GM13976 (cell line): ENCODE data around the gene RPRD1B.

Source experiments
- DNase-seq: peaks from one replicate; pipeline ENCODE4 v3.0.0; 2012; ENCODE audit warnings: low spot score
- in situ Hi-C: fragments of 300-500 bp; cut with MboI; formaldehyde crosslinking; loops from one replicate; pipeline ENCODE4 v1.12.0; 2022; ENCODE audit warnings: low sequenced_read_pairs, mixed read lengths, inconsistent platforms; ENCODE audit not compliant: unreplicated experiment
- TF ChIP-seq, protein P1 (sequence below): IDR thresholded peaks from 2 replicates; pipeline ENCODE4 v1.5.1; 2012; ENCODE audit warnings: borderline replicate concordance, mild to moderate bottlenecking; ENCODE audit not compliant: insufficient read depth; ENCODE audit errors: extremely low read depth, missing control alignments, control extremely low read depth

Gene RPRD1B

DNA sequence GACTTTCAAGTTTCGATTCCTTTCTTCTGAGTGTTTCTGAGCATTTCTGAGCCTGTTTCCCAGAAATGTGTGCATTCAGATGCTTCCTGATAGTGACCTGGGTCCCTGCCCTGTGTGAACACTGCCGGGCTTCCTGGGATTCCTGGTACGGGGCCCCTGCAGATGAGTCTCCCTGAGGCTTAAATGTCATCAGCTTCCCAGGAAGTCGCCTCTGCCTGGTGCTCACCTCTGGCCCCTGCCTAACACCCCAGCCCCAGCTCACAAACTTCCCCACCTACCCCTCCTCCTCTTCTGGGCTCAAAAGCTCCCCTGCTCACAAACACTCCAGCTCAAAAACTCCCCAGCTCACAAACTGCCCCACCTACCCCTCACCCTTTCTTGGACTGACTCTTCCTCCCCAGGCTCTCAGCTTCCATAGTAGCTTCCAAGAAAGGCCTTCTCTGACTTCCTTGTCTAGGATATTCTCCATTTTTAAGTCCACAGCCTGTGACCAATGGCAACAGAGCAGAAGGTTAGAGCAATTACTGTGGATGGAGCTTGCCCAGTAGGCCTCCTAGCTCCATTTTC lies 89.6 kb downstream of the RPRD1B start:
- TF ChIP-seq, protein P1, sequence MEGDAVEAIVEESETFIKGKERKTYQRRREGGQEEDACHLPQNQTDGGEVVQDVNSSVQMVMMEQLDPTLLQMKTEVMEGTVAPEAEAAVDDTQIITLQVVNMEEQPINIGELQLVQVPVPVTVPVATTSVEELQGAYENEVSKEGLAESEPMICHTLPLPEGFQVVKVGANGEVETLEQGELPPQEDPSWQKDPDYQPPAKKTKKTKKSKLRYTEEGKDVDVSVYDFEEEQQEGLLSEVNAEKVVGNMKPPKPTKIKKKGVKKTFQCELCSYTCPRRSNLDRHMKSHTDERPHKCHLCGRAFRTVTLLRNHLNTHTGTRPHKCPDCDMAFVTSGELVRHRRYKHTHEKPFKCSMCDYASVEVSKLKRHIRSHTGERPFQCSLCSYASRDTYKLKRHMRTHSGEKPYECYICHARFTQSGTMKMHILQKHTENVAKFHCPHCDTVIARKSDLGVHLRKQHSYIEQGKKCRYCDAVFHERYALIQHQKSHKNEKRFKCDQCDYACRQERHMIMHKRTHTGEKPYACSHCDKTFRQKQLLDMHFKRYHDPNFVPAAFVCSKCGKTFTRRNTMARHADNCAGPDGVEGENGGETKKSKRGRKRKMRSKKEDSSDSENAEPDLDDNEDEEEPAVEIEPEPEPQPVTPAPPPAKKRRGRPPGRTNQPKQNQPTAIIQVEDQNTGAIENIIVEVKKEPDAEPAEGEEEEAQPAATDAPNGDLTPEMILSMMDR: no peak
- no peak for DNase-seq
- in situ Hi-C loops: no loop called here

DNA sequence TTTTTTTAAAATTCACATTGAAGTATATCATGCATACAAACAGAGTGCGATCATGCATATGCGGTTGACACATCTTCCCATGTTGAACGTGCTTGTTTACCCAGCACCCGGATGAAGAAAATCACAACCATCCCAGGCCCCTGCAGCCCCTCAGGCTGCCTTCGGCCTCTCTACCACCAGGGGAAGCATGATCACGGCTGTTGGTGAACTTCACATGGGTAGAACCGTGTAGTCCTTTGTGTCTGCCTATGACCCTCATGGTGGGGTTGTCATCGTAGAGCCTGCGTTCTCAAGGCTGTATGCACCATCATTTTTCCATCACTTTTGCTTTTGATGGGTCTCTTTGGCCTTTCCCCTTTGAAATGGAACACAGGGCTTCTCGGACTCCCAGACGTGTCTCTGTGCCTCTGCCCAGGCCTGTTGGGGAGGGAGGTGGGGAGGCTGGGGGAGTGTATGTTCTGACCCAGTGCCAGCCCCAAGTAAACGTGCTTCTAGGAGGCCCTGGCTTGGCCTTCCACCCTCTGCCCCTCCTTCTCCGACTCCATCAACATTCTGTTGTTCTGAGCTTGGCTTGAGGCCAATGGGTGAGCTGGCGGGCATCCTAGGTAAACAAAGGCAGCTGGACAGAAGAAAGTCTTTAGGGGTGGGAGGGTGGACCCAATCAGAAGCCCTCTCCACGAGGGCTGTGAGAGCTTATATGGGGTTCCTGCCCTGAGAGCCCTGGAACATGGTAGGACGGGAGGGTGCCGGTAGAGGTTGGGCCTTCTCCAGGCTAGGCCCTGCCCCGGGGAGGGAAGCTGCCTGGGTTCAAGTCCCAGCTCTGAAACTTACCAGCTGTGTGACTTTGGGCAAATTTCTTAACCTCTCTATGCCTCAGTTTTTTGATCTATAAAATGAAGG lies 91.9 kb downstream of the RPRD1B start:
- DNase-seq: no peak
- TF ChIP-seq, protein P1: no peak
- in situ Hi-C loops: no loop called here

DNA sequence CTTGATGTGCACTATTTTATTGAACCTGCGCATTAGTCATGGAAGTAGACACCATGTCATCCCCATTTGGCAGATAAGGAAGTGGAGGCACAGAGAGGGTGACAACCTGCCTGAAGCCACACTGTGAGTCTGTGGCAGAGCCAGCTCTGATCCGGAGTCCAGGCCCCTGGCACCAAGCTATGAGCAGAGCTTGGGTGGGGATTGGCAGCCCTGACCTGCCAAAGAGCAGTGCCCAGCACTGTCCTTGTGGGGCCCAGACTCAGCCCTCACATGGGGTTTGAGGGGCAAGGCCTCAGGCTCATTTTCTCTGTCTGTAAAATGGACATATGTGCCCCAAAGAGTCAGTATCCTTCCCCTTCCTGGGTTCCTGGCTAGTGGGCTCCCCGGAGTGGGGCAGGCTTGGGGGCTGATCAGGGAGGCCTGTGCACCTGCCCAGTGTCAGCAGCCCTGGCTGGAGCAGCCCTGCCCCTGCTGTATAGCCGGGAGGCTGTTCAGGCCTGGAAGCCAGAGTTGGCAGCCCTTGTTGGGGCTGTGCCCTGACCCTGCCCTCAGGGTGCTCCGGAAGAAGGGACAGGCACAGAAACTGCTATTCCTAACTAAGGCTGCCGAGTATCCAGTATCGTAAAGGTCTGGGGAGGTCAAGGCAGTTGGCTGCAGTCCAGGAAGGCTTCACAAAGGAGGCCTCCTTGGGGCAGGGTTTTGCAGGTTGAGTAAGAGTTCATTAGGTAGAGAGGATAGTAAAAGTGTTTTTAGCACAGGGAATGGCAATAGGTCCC lies 92.8 kb downstream of the RPRD1B start:
- in situ Hi-C loops: no loop called here
- TF ChIP-seq, protein P1: no peak
- no peak for DNase-seq

DNA sequence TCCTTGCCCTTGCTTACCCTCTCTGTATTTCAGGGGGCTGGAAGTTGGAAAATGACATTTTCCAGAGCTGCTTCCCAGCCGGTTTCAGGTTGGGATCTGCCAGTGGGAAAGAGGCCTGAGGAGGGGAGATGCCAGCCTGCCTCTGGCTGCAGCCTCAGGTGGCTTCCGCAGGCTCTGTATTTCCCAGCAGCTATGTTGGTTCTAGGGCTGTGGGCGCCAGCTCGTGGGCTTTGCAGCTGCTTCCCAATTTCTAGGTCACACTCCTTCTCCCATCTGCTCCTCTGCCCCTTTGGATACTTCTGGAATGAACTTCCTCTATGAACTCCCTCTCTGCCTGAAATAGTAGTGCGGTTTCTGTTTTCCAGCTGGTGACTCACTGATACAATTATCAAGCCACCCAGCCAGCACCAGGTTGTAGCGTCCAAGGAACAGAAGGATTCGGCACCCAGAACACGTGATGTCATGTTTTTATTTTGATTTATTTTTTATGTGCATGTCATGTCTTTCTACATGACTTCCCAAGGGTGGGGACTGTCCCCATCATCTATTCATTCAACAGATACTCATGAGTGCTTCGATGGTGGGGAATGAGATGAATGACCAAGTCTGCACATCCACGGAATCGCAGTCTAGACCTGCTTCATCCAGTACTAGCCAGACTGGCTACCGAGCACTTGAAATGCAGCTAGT lies 93.5 kb downstream of the RPRD1B start:
- TF ChIP-seq, protein P1: no peak
- in situ Hi-C loops: no loop called here
- no peak for DNase-seq

DNA sequence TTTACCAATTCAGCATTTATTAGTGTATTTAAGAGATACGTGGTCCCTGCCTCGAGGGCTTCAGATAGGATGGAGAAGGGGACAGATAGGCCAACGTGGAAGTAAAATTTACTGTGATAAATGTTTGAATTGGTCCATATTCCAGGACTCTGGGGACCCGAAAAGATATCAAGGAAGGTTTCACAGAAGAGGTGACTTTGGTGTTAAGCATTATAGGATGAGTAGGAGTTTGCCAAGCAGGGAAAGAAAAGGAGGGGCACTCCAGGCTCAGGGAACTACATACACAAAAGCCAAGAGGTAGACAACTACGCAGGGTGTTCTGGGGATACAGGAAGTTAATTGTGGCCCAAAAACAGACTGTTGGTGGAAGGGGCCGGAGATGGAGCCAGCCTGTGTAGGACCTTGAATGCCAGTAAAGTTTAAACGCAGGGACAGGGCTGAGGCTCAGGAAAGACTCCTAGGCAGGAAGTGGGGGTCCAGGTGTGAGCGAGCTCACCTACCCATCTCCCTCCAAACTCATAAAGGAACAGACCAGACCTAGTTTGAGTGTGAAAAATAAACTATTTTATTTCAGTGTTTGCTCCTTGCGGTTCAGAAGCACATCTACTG lies 94.5 kb downstream of the RPRD1B start:
- in situ Hi-C loops: no loop called here
- TF ChIP-seq, protein P1: no peak
- DNase-seq: no peak

DNA sequence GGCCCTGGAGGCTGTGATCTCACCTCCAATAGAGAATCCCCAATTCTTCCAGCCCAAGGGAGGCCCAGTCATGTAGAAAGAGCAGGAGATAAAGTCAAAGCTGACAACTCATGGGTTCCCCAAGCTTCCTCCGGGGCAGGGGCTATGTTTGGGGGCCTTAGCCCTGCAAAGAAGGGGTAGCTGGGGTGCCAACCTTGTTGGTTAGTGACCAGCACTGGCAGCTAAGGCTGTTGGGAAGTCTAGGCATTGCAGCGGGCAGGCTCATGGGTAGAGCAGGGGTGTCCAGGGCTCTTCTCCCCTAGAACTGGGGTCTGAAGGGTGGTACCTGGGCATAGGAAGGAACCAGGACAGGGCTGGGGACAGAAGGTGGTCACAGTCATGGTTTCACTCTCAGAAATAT lies 95.1 kb downstream of the RPRD1B start:
- no peak for DNase-seq
- TF ChIP-seq, protein P1: no peak
- in situ Hi-C loops: no loop called here
